GM12891 (cell line): Measurements from ENCODE around the gene CROCC2.

Source experiments
- PAX5 ChIP-seq: IDR thresholded peaks from 2 replicates; pipeline ENCODE4 v1.6.1; 2011; ENCODE audit warnings: low read length, moderate library complexity, mild to moderate bottlenecking; ENCODE audit not compliant: insufficient read depth, severe bottlenecking
- POLR2A ChIP-seq: IDR thresholded peaks from 2 replicates; pipeline ENCODE4 v1.6.1; 2011; ENCODE audit warnings: low read depth, low read length, control low read depth
- POLR2AphosphoS5 ChIP-seq: IDR thresholded peaks from 2 replicates; pipeline ENCODE4 v1.6.1; 2011; ENCODE audit warnings: low read depth, low read length, control low read depth
- POU2F2 ChIP-seq: IDR thresholded peaks from 2 replicates; pipeline ENCODE4 v1.6.1; 2011; ENCODE audit warnings: low read depth, mild to moderate bottlenecking, control low read depth, low read length, moderate library complexity
- SPI1 ChIP-seq: IDR thresholded peaks from 2 replicates; pipeline ENCODE4 v1.6.1; 2011; ENCODE audit warnings: low read depth, low read length, control low read depth
- TAF1 ChIP-seq: IDR thresholded peaks from 2 replicates; pipeline ENCODE4 v1.6.1; 2011; ENCODE audit warnings: low read depth, low read length, control low read depth

GRCh38 chr2:240957656-240958365, 51.7 kb downstream of the CROCC2 start:
- TF ChIP-seq POLR2A (no peak), POLR2AphosphoS5 (no peak), TAF1 (no peak), POU2F2 (no peak), SPI1 (no peak), PAX5 (no peak)
